Measurements from ENCODE around the gene PIGA. TPM values are rescaled to one million over a fixed set of nuclear protein-coding genes. Genes with fewer than 3 reads are reported as not detected.

PIGA gene
- total RNA-seq, 1 experiment from 2014 or later: 19.4 TPM

DNA sequence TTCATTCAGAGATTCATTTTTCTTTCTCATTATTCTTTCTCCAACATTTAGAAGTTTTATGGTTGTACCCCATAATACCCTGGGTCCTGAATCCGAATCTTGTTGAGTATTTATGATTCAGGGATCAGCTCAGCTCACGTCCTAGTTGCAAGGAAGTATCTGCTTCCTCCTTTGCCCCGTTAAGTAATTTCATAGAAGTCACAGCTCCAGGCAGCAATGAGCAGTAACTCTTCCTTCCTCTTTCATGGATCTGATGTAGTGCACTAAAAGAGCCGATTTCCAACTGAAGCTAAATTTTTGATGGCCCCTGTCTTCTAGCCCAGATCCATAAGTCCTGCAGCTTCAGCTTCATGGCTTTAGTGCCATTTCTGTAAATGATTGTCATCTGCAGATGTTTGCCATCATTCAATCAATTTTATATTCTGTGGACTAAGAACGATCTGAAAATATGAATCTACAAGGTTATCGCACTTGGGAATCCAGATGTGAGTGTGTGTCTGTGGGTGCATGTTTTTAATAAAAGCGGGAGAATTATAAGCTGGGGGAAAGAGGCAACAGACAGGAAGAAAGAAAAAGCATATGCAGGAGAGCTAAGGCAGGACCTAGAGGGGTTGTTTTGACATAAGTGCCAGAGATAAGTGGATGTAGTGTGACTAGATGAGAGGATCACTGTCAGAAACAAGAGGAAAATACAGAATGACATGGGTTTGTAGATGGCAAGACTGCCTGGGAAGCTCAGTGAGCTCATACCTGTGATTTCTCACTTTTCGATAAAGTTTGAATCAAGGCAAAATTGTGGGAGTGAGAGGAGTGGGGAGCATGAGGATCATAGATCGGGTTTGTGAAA is 31.4 kb upstream of the PIGA start:
- no peak for DNase-seq
- H3K4me3 Mint-ChIP-seq (ENCODE audit: unreplicated experiment): no peak overlapping the region
- H3K4me3 ChIP-seq (ENCODE audit: low read depth, low read length): no peak overlapping the region
- H3K9me3 ChIP-seq: no peaks in the 10 kb centered on the region
- H3K9me3 Mint-ChIP-seq (ENCODE audit: unreplicated experiment): no peaks in the 10 kb centered on the region
- ChIA-PET CTCF (no interaction called here), POLR2A (no interaction called here)
- intact Hi-C loops (cut with micrococcal nuclease; ENCODE audit: unreplicated experiment): no loop called here
- peaks cover 11% of the 10 kb centered on the region for H3K27me3 Mint-ChIP-seq (ENCODE audit: insufficient read depth, unreplicated experiment)
- no peaks in the 10 kb centered on the region for H3K36me3 Mint-ChIP-seq (ENCODE audit: insufficient read depth, unreplicated experiment)
- no peaks in the 10 kb centered on the region for H3K36me3 ChIP-seq (ENCODE audit: control insufficient read depth, insufficient read depth, low read length)
- H3K27me3 ChIP-seq (replicated peaks; ENCODE audit: control insufficient read depth, insufficient read depth, low read length): no peaks in the 10 kb centered on the region; the same call in 1 of the 2 replicates
- no peaks in the 10 kb centered on the region for H3K4me1 ChIP-seq
- H3K27ac Mint-ChIP-seq (ENCODE audit: unreplicated experiment): no peak overlapping the region
- BruUV-seq (replicated peaks): no TSS peak
- TF ChIP-seq, protein P1, sequence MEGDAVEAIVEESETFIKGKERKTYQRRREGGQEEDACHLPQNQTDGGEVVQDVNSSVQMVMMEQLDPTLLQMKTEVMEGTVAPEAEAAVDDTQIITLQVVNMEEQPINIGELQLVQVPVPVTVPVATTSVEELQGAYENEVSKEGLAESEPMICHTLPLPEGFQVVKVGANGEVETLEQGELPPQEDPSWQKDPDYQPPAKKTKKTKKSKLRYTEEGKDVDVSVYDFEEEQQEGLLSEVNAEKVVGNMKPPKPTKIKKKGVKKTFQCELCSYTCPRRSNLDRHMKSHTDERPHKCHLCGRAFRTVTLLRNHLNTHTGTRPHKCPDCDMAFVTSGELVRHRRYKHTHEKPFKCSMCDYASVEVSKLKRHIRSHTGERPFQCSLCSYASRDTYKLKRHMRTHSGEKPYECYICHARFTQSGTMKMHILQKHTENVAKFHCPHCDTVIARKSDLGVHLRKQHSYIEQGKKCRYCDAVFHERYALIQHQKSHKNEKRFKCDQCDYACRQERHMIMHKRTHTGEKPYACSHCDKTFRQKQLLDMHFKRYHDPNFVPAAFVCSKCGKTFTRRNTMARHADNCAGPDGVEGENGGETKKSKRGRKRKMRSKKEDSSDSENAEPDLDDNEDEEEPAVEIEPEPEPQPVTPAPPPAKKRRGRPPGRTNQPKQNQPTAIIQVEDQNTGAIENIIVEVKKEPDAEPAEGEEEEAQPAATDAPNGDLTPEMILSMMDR (IDR thresholded peaks at IDR 0.05; ENCODE audit: insufficient read depth in 1 of 2, low read depth in 1 of 2, low read length in 1 of 2, severe bottlenecking in 1 of 2, unreplicated experiment in 1 of 2): no peak
- no peaks in the 10 kb centered on the region for H3K4me1 Mint-ChIP-seq (ENCODE audit: low read depth, unreplicated experiment)

DNA sequence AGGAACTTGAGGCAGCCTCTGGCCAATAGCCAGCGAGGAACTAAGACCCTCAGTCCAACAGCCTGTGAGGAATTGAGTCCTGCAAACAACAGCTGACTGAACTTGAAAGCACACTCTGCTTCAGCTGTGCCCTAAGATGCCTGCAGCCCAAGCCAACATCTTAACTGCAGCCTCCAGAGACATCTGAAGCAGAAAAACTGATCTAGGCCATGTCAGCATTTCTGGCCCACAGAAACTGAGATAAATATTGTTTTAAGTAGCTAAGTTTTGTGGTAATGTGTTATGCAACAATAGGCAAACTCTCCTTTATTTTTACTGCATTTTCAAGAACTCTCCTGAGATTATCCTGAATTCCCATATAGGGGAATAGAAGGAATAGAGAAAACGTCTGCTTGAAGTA is 24.4 kb upstream of the PIGA start:
- Histone ChIP-seq H3K36me3 (ENCODE audit: control insufficient read depth, insufficient read depth, low read length) (no peaks in the 10 kb centered on the region), H3K27me3 (replicated peaks; ENCODE audit: control insufficient read depth, insufficient read depth, low read length) (no peaks in the 10 kb centered on the region), H3K4me1 (no peaks in the 10 kb centered on the region), H3K4me3 (ENCODE audit: low read depth, low read length) (no peak overlapping the region), H3K9me3 (no peaks in the 10 kb centered on the region)
- H3K9me3 Mint-ChIP-seq (ENCODE audit: unreplicated experiment): no peaks in the 10 kb centered on the region
- no peak for DNase-seq
- no TSS peak for BruUV-seq (replicated peaks)
- intact Hi-C loops (cut with micrococcal nuclease; ENCODE audit: unreplicated experiment): no loop called here
- TF ChIP-seq, protein P1 (IDR thresholded peaks at IDR 0.05; ENCODE audit: insufficient read depth in 1 of 2, low read depth in 1 of 2, low read length in 1 of 2, severe bottlenecking in 1 of 2, unreplicated experiment in 1 of 2): no peak
- H3K4me1 Mint-ChIP-seq (ENCODE audit: low read depth, unreplicated experiment): no peaks in the 10 kb centered on the region
- H3K27ac Mint-ChIP-seq (ENCODE audit: unreplicated experiment): no peak overlapping the region
- H3K36me3 Mint-ChIP-seq (ENCODE audit: insufficient read depth, unreplicated experiment): no peaks in the 10 kb centered on the region
- no peak overlapping the region for H3K4me3 Mint-ChIP-seq (ENCODE audit: unreplicated experiment)
- ChIA-PET POLR2A (no interaction called here), CTCF (no interaction called here)
- H3K27me3 Mint-ChIP-seq (ENCODE audit: insufficient read depth, unreplicated experiment): peaks cover 6% of the 10 kb centered on the region

DNA sequence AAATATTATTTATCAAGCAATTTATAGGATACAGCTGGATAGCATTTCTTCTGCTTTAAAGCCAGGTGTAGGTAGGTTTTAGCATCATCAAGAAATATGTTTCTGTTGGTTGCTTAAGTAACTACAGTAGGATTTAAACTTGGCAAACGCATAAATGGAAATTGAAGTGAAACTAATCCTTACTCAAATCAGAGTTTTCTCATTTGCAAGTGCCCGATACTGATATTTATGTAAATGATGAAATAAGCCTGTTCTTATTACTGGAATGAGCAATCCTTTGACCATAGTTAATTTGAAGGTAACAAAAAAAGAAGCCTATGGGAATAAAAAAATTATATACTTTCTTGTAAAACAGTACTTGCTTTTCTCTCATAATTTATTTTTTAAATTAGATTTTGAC is 23.2 kb upstream of the PIGA start:
- CTCF ChIA-PET: no interaction called here

More for the DNA sequence above, 23.2 kb upstream of the PIGA start:
- H3K36me3 ChIP-seq (ENCODE audit: control insufficient read depth, insufficient read depth, low read length): no peaks in the 10 kb centered on the region
- H3K27me3 Mint-ChIP-seq (ENCODE audit: insufficient read depth, unreplicated experiment): peaks cover 4% of the 10 kb centered on the region
- TF ChIP-seq, protein P1 (IDR thresholded peaks at IDR 0.05; ENCODE audit: insufficient read depth in 1 of 2, low read depth in 1 of 2, low read length in 1 of 2, severe bottlenecking in 1 of 2, unreplicated experiment in 1 of 2): no peak
- H3K27me3 ChIP-seq (replicated peaks; ENCODE audit: control insufficient read depth, insufficient read depth, low read length): no peaks in the 10 kb centered on the region
- H3K4me1 ChIP-seq: no peaks in the 10 kb centered on the region
- no peaks in the 10 kb centered on the region for H3K9me3 ChIP-seq
- DNase-seq: no peak
- no peaks in the 10 kb centered on the region for H3K36me3 Mint-ChIP-seq (ENCODE audit: insufficient read depth, unreplicated experiment)
- no peak overlapping the region for H3K4me3 Mint-ChIP-seq (ENCODE audit: unreplicated experiment)
- H3K9me3 Mint-ChIP-seq (ENCODE audit: unreplicated experiment): no peaks in the 10 kb centered on the region
- no TSS peak for BruUV-seq (replicated peaks)
- intact Hi-C loops (cut with micrococcal nuclease; ENCODE audit: unreplicated experiment): no loop called here
- no peak overlapping the region for H3K4me3 ChIP-seq (ENCODE audit: low read depth, low read length)
- no peak overlapping the region for H3K27ac Mint-ChIP-seq (ENCODE audit: unreplicated experiment)
- POLR2A ChIA-PET: no interaction called here
- no peaks in the 10 kb centered on the region for H3K4me1 Mint-ChIP-seq (ENCODE audit: low read depth, unreplicated experiment)

Measured in Caco-2 (cell line).